Measurements from ENCODE around the gene OR9A2.

The OR9A2 gene

DNA sequence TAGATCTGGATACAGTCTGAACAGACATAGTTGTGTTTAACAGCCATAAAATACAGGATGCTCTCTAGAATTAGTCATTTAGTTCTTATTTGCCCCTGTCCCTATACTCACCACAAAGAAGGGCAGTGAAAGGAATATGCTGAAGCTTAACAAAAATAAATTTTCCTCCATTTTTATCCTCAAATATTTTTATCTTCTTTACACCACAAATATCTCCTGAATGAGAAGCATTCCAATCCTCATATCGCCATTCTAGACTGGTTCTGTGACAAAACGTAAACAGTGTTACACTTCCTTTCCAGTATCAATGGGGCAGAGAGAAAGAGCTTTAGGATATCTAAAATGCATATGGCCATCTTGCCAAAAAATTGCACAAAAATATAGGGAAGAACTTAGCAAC lies 1.6 kb downstream of the OR9A2 start:
- no peak for TF ChIP-seq CTCF (IDR thresholded peaks at IDR 0.05; ENCODE audit: low read depth, low read length)
- no peak for DNase-seq (ENCODE audit: extremely low read depth, low read depth)

DNA sequence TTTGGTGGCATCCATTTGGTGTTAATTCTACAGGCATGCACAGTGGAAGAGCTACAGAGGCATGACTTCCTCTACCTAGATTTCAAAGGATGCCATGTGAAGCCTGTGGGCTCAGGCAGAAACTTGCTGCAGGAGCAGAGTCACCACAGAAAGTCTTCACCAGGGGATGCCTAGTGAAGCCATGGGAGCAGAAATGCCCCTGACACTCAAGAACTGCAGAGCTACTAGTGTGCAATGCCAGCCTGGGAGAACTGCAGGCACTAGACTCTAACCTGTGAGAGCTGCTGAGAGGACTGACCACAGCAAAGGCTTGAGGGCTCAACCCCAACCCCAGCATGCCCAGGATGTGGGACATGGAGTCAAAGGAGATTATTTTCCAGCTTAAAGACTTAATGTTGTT lies 3.9 kb downstream of the OR9A2 start:
- no peak for DNase-seq (ENCODE audit: extremely low read depth, low read depth)
- no peak for TF ChIP-seq CTCF (IDR thresholded peaks at IDR 0.05; ENCODE audit: low read depth, low read length)

- TF ChIP-seq CTCF (IDR thresholded peaks at IDR 0.05; ENCODE audit: low read depth, low read length) = no peak
- DNase-seq (ENCODE audit: extremely low read depth, low read depth) = no peak
Measured at GRCh38 chr7:143018931-143019330, 8.0 kb downstream of the OR9A2 start.

GRCh38 chr7:143016996-143017395 lies 9.9 kb downstream of the OR9A2 start:
- no peak for DNase-seq (ENCODE audit: extremely low read depth, low read depth)
- no peak for TF ChIP-seq CTCF (IDR thresholded peaks at IDR 0.05; ENCODE audit: low read depth, low read length)

GRCh38 chr7:143015926-143016490 lies 10.9 kb downstream of the OR9A2 start:
- no peak for TF ChIP-seq CTCF (IDR thresholded peaks at IDR 0.05; ENCODE audit: low read depth, low read length)
- DNase-seq (ENCODE audit: extremely low read depth, low read depth) = no peak

GRCh38 chr7:143015084-143015483 lies 11.8 kb downstream of the OR9A2 start:
- DNase-seq (ENCODE audit: extremely low read depth, low read depth) = no peak
- TF ChIP-seq CTCF (IDR thresholded peaks at IDR 0.05; ENCODE audit: low read depth, low read length) = no peak

DNA sequence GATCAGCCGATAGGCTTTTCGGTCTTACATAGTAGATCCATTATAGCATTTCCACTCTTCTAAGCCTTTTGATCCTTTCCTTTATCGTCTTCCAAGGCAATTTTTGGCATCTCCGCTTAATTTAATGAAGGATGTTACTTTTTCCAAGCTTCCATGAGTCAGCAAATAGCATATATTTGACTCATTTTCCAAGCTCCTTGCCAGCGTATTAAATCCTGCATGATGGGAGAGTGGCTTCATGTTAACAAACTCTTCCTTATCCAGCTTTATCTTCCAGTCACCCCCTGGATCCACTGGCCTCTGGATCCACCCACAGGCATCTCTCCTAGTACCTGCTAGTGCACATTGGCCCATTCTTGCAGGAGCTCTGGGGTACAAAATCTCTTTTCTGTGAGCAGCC lies 13.0 kb downstream of the OR9A2 start:
- peak; percentile 55 for DNase-seq (ENCODE audit: extremely low read depth, low read depth)
- no peak for TF ChIP-seq CTCF (IDR thresholded peaks at IDR 0.05; ENCODE audit: low read depth, low read length)

All from AG09319 (cell line).